GM20431 (cell line): ENCODE measurements around the gene CCDC183.
"Not testable (repeated sequence)": the region's sequence is repeated elsewhere in the genome, so short reads cannot be mapped to it uniquely, and the experiment has no call there.

Experiments
- in situ Hi-C: fragments of 300-500 bp; cut with MseI, MboI; formaldehyde crosslinking; loops from one replicate; pipeline ENCODE4 v1.15.0; 2020; ENCODE audit warnings: low sequenced_read_pairs; ENCODE audit not compliant: unreplicated experiment

The CCDC183 gene

DNA sequence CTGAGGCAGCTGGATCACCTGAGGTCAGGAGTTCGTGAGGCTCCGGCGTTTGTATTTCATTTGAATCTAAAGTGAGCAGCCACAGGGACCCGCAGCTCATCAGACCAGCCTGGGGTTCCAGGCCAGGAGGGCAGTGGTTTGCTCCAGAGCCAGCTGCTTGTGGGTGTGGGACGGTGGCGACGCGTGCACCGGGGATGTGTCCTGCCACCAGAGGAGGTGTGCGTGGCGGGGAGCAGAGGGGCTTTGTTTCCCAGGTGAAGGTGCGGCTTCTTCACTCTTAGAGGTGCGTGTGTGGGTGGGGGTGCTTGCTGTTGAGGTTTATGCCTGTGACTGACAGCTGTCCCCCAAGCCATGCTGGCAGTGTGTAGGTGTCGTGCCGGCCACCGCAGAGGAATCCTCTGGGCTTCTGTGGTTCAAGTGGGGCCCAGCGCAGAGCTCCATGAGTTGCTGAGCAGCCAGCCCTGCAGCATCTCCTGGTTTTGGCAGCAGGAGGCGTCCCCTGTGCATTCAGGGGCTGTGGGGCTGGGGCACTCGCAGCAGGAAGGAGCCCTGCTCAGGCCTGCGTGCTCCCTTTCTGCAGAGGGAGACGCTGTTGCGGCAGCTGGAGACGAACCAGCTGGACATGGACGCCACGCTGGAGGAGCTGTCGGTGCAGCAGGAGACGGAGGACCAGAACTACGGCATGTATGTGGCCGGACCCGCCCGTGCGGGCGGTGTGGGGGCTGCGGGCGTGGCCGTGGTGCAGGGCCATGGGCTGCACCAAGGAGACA lies 39.2 kb downstream of the CCDC183 start:
- in situ Hi-C loops, result no loop called here

GRCh38 chr9:136835932-136836904 lies 40.1 kb downstream of the CCDC183 start:
- in situ Hi-C loops, result no loop called here

- in situ Hi-C loops, result no loop called here
These were observed 41.2 kb downstream of the CCDC183 start for GRCh38 chr9:136837146-136837855.

DNA sequence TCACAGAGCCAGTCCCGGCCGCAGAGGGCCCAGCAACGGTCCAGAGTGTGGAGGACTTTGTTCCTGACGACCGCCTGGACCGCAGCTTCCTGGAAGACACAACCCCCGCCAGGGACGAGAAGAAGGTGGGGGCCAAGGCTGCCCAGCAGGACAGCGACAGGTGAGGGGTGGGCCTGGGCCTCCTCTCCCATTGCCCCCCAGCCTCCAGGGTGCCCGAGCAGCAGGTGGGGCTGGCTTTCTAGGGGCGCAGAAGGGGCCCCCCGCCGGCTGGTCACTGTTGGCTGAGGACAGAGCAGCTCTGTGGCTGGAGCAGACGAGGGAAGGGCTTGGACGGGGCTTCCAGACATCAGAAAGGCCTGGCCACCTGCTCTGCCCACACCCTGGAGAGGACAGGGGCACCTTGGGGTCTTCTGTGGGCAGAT lies 41.7 kb downstream of the CCDC183 start:
- in situ Hi-C loops, result not testable (repeated sequence)

GRCh38 chr9:136838314-136839228 lies 42.4 kb downstream of the CCDC183 start:
- in situ Hi-C loops, result no loop called here

- in situ Hi-C loops, result no loop called here
These were observed 43.3 kb downstream of the CCDC183 start for GRCh38 chr9:136839229-136840139.

DNA sequence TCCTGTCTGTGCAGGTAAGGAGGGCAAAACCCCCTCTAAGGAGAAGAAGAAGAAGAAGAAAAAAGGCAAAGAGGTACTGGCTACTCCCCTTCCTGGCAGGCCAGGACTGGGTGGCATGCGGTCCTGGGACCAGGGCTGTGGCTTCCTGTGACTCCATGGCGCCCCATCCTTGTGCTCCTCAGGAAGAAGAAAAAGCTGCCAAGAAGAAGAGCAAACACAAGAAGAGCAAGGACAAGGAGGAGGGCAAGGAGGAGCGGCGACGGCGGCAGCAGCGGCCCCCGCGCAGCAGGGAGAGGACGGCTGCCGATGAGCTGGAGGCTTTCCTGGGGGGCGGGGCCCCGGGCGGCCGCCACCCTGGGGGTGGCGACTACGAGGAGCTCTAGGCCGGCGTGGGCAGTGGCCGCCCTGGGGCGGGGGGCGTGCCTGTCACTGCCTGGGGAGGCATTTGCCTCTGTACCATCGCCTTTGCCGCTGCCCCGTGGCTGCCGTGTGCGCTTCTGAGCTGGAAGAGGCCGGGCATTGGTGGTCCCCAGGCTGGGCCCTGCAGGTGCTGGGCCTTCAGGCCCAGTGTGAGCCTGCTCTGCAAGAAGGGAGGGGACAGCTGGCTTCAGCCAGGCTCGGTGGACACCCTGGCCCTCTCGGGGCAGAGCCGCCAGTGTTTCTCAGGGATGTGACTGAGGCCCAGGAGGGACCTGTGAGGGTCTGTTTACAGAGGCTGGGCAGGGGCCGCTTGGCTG lies 44.2 kb downstream of the CCDC183 start:
- in situ Hi-C loops, result no loop called here

DNA sequence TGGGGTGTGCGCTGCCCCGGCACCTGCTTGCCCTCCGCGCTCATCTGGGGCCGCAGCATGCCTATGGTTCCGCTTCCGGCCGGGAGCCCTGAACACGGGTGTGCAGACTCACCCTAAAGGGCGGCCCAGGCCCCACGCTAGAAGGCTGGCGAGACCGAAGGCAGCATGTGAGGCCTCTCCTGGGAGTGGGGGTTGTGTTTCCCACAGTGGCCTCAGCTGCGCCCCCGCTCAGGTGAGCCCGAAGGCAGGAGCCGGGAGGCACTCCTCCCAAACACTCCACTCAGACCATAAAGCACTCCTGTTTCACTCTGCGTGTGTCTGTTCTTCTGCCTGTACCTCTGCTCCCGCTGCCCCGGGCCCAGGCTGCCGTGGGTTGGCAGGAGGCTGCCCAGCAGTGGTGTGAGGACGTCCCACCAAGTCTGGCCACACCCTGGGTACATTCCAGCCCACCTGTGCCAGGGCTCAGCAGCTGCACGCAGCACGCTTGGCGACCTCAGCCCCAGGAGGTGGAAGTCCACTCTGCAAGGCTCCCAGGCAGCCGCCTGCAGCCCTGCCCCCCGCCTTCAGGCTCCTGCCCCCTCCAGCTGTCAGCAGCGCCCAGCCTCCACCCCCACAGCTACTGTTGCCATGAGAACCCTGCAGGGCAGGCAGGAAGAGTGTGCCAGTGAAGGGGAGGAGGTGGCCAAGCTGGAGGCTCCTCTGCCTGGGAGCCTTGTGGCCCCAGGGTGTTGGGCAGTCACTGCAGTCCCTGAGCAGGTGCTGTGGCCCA lies 44.9 kb downstream of the CCDC183 start:
- in situ Hi-C loops, result no loop called here

DNA sequence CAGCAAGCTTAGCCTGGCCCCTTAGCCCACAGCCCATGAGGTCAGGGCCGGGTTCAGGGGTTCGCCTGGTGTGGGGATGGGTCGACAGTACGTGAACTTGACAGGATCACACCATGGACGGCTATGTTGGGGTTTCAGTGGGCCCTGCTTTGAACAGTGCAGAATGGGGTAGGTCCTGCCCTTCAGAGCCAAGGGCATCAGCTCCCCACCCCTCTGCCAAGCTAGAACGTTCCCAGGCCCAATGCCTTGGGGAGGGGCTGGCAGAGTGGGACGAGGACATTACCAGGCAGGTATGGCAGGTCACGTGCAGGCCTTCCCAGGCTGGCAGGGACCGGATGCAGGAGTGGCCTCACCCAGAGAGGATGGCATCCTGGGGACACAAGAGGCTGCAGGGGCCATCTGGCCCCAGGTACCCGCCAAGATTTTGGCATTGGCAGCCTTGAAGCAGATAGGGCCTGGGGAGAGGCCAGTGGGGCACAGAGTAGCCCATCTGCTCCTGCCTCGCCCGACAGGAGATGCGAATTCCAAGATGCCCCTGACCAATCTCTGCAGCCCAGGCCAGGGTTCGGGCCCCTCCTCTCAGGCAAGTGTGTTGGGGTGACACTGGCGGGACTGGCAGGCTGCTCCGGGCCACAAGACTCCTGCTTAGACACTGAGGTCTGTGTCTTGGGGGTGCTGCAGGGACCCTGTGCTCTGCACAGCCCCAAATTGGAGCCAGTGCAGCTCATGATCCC lies 45.7 kb downstream of the CCDC183 start:
- in situ Hi-C loops, result not testable (repeated sequence)

- in situ Hi-C loops, result not testable (repeated sequence)
These were observed 46.3 kb downstream of the CCDC183 start, which contains the start of gene AJM1 for GRCh38 chr9:136842380-136842948. AJM1 (plus strand) TSS chr9:136842478; CDS start chr9:136844415, 1,937 bp downstream.

- in situ Hi-C loops, result not testable (repeated sequence)
These were observed 47.1 kb downstream of the CCDC183 start for GRCh38 chr9:136843159-136843800.

- in situ Hi-C loops, result not testable (repeated sequence)
These were observed 47.9 kb downstream of the CCDC183 start for GRCh38 chr9:136843801-136844740.

DNA sequence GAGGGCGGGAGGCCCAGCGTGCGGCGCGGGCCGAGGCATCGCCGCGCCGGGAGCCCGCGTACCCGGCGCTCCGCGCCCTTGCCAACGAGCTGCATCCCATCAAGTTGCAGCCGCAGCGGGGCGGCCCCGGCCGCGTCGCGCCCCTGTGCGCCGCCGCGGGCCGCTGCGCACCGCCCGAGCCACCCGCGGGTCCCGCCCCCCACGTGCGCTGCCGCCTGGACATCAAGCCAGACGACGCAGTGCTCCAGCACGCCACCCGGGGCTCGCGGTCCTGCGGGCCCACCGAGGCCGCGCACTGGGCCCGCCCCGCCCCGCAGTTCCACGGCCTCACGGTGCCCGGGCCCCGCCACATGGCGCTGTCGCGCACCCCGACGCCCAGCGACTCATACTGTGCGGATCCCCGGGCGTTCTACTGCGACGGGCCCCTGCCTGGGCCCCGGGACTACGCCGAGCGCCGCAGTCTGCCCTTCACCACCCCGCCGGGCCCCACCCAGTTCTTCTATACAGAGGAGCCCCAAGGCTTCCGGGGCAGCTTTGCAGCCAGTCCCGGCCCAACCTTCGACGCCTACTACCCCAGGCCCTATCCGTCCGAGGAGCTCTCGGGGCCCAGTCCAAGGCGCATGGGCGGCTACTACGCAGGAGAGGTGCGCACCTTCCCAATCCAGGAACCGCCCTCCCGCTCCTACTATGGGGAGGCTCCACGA lies 48.8 kb downstream of the CCDC183 start:
- in situ Hi-C loops, result no loop called here
